DMS53 (cell line): Measurements from ENCODE around the gene METTL26.

Experiments used
- DNase-seq: peaks from one replicate; lab custom pipeline; 2025; lab: John Stamatoyannopoulos, UW

Gene METTL26

GRCh38 chr16:636206-637080, at the start of gene METTL26:
Gene METTL26, minus strand, starts transcription at chr16:636305. Its CDS starts 15 bp downstream, at chr16:636290.
- peak; percentile 97 for DNase-seq

- peak; percentile 96 for DNase-seq
Observed at GRCh38 chr16:684961-685696, 49.0 kb upstream of the METTL26 start.

GRCh38 chr16:684071-684794, 48.1 kb upstream of the METTL26 start, which contains the start of gene JMJD8:
Gene JMJD8, minus strand, starts transcription at chr16:684334. Its CDS starts 15 bp downstream, at chr16:684319.
- peak; percentile 98 for DNase-seq

GRCh38 chr16:683396-684070, 47.4 kb upstream of the METTL26 start:
- peak; percentile 72 for DNase-seq

- DNase-seq: no peak
Observed at GRCh38 chr16:682493-683395, 46.6 kb upstream of the METTL26 start.

GRCh38 chr16:681746-682427, 45.8 kb upstream of the METTL26 start:
- DNase-seq: no peak

GRCh38 chr16:680967-681745, 45.1 kb upstream of the METTL26 start:
- peak; percentile 64 for DNase-seq

- no peak for DNase-seq
Observed at GRCh38 chr16:680625-680945, 44.5 kb upstream of the METTL26 start.

- peak; percentile 93 for DNase-seq
Observed at GRCh38 chr16:679814-680624, 43.9 kb upstream of the METTL26 start, which contains the start of gene STUB1. Gene STUB1, plus strand, starts transcription at chr16:680410. Its CDS starts 116 bp downstream, at chr16:680526.

GRCh38 chr16:678858-679813, 43.0 kb upstream of the METTL26 start:
- peak; percentile 92 for DNase-seq

GRCh38 chr16:678209-678857, 42.2 kb upstream of the METTL26 start:
- DNase-seq: no peak

- DNase-seq: no peak
Observed at GRCh38 chr16:677316-678190, 41.4 kb upstream of the METTL26 start.

- DNase-seq: peak; percentile 89
Observed at GRCh38 chr16:676913-677312, 40.8 kb upstream of the METTL26 start.

- DNase-seq: peak; percentile 47
Observed at GRCh38 chr16:676565-676902, 40.4 kb upstream of the METTL26 start.

- DNase-seq: no peak
Observed at GRCh38 chr16:675884-676564, 39.9 kb upstream of the METTL26 start.
